Stromal cell of bone marrow (primary cell): Measurements from ENCODE around the gene DDX1.
"Not testable (repeated sequence)": the region's sequence is repeated elsewhere in the genome, so short reads cannot be mapped to it uniquely, and the experiment has no call there.

Experiments used
- DNase-seq: peaks from one replicate; pipeline ENCODE4 v3.0.0-alpha.2; 2012; ENCODE audit warnings: low read depth

DDX1 gene

DNA sequence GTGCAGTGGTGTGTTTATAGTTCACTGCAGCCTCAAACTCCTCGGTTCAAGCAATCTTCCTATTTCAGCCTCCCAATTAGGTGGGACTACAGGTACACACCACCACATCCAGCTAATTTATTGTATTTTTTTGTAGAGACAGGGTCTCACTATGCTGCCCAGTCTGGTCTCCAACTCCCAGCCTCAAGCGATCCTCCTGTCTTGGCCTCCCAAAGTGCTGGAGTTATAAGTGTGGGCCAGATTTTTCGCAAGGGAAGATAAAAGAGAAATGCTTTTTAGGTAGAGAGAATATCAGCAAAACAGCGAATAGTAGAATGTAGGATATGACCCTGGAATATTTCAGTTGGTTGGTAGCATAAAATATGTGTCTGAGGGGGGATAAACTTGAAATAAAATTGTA is 4.3 kb downstream of the DDX1 start:
- no peak for DNase-seq

GRCh38 chr2:15596350-15596749 is 4.7 kb downstream of the DDX1 start:
- DNase-seq, result no peak

DNA sequence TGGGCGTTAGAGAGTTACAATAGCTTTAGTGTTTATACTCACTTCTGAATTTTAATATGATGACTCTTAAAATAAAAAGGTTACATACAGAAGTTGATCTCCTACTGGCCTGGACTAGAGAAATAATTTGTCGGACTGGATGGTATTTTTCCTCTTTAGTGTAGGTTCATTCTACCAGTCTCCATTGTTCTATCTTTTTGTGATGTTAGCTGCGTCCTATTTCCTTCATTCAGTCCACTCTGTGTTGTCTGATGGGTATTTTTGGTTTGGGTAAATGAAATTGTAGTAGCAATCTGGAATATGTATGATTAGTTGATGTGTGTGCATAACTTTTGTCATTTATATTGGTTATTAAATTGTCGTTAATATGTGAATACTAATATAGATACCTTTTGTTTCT is 5.3 kb downstream of the DDX1 start:
- DNase-seq, result no peak

DNA sequence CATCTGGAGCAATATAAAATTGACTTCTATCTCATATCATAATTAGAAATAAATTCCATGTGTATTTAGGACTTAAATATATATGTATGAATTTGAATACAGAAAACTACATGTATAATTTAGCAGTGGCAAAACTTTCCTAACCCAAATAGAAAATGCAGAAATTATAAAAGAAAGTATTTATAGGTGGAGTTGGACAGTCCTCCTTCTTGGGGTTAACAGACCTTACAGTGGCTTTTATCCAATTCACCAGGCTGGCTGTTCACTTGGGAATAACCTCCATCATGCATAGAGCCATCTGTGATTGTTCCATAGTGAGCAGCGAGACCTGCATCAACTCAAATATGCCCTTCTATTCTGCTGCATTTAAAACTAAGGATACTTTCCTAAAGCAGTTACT is 8.3 kb downstream of the DDX1 start:
- DNase-seq, result no peak

GRCh38 chr2:15601681-15602080 is 10.0 kb downstream of the DDX1 start:
- DNase-seq, result no peak

DNA sequence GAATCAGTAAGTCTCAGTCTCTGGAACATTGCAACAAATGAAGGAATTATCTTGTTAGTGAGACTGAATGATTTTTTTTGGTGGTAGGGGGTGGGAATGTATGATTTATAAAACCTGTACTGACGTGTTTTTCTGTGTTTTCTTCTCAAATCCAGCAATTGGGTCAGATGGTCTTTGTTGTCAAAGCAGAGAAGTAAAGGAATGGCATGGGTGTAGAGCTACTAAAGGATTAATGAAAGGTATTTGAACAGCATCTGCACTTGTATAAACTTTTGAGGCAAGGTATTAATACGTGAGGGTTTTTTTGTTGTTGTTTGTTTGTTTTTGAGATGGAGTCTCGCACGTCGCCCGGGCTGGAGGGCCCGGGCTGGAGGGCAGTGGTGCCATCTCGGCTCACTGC is 10.7 kb downstream of the DDX1 start:
- no peak for DNase-seq

DNA sequence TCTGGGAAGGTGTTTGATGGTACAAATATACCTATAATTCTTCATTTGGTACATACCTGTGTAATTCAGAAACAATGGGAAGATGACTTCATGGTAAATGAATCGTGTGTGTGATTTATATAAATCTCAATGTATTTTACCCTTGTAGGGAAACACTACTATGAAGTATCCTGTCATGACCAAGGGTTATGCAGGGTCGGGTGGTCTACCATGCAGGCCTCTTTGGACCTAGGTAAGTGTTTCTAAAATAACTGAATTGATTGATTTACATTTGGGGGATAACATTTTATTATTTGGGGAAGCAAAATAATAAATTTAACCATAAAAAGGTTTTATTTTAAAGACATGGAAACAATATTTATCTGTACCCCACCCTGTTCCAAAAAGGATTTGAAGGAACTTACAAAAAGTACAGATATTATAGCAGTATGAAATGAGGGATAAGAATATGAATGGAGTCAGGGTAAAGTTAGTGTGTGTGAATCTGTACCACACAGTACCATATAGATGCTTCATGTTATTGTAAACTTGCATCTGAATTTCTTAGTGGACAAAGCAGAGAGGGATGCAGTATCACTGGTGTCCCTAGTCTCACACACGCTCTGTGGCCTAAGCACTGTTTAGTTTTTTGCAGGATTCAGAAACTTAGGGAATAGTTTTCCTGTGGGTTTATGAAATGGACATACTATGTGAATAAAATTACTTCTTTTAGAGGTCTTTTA is 11.5 kb downstream of the DDX1 start:
- DNase-seq, result no peak

DNA sequence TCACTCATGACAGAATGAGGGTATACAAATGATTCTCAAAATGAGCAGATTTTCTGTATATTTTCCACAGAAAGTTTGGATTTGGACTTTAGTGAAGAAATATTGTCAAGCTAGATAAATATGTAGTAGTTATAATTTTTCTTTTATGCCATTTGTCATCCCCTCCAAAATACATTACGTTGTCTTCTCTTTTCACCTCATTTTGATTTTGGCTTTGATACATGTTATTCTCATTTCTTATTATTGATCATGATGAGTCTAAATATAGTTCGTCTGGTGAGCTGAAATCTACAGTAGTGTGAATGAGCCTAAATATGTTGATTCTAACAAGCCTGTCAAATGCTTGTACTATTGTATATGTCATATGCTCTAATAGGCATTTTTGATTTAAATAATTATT is 12.3 kb downstream of the DDX1 start:
- no peak for DNase-seq

DNA sequence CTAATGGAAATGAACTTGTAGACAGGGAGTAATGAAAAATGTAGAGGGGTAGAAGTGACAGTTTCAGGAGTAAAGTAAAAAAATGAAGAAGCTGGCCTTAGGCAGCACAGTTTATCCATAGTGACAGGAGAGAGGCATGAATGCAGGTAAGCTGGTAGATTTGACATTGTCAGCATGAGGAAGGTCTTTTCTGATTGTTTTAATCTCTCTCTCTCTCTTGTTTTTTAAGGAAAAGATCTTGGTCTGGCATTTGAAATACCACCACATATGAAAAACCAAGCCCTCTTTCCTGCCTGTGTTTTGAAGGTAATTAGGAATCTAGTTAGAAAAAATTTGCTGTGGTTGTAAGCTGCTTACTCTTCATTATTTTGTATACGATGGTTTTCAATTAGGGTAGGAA is 14.1 kb downstream of the DDX1 start:
- DNase-seq, result no peak

DNA sequence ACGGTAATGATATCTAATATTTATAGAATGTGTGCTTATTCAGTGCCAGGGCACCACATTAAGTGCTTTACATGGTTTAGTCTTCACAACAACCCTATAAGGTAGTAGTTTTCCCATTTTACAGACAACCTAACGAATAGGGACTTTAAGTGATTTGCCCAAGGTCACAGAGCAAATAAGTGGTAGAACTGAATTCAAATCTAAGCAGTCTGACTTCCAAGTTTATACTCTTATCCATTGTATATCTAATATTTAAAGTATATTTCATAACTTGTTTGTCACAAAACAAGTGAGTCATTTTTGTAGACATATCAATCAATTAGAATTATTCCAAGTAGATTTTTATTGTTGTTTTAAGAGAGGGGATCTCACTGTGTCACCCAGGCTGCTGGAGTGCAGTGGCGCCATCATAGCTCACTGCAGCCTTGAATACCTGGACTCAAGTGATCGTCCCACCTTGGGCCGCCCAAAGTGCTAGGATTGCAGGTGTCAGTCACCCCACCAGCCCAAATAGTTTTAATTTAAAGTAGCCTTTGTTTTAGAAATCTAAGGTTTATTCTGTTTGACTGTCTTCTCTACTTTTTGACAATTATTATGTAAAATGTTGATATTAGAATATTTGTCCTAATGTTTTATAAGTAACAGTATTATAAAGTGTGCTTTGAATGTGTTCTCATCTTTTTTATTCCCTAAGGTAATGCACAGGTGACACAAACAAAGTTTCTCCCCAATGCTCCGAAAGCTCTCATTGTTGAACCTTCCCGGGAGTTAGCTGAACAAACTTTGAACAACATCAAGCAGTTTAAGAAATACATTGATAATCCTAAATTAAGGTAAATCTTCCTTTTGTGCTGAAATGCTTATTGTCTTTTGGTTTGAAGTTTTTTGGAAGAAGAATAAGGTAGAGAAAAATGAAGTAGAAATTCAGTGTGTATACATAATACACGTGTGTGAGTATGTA is 15.1 kb downstream of the DDX1 start:
- DNase-seq, result no peak

- DNase-seq, result no peak
These were observed 16.2 kb downstream of the DDX1 start for GRCh38 chr2:15607709-15608391.

DNA sequence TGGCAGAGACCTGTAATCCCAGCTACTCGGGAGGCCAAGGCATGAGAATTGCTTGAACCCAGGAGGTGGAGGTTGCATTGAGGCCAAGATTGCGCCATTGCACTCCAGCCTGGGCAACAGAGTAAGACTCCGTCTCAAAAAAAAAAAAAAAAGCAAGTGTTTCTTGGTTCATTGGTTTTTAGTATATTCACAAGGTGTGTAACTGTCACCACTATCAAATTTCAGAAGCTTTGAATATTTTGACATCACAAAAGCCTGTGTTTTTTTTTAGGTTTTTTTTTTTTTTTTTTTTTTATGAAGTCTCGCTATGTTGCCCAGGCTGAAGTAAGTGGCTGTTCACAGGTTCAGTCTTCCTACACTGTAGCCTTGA is 16.7 kb downstream of the DDX1 start:
- DNase-seq, result no peak

GRCh38 chr2:15609341-15610042 is 17.8 kb downstream of the DDX1 start:
- DNase-seq, result no peak

DNA sequence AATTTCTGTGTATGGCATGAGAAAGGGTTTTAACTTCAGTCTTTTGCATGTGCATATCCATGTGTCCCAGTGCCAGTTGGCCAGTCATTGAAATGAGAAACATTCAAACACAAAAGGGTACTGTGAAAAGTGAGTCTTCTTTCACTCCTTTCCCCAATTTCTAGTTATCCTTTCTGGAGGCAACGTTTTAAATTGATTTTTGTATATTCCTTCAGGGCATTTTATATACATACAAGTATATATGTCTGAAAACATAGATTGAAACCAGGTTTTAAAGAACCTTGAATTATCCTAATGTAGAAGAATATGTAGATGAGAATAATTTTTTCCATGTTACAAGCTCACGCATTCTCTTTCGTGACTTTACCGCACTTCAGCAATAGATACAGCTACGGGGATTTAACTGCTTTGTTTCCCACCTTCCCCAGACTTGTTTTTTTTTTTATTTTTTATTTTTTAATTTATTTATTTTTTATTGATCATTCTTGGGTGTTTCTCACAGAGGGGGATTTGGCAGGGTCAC is 18.8 kb downstream of the DDX1 start:
- no peak for DNase-seq

- not testable (repeated sequence) for DNase-seq
These were observed 20.4 kb downstream of the DDX1 start for GRCh38 chr2:15612101-15612500.

- no peak for DNase-seq
These were observed 22.2 kb downstream of the DDX1 start for GRCh38 chr2:15613736-15614429.

DNA sequence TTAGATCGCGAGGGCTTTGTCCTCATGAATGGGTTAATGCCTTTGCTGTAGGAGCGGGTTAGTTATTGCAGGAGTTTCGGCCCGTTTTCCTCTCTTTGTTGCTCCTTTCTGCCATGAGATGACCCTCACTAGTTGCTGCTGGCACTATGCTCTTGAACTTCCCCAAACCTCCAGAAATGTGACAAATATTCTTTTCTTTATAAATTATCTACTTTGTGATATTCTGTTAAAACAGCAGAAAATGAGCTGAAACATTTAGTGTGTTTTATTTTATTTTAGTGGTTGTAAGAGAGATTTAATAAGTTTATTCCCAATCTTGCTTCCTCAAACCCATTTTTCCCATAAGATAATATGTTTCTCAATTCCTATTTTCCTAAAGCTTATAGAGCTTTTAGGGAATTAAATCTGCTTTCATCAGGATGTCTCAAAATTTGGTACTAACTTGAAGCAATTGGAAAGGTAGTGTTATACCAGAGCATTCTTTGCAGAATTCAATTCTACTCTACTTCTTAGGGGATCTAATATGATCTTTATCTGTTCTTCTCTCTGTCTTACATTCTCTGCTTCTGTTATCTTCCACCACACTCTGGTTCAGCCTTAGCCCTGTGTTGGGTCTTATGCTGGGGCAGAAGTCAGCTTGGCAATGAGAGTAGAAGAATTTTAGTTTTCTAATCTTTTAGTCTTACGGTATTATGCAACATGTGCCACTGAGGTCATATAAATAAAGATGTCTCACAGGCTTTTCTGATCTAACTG is 23.1 kb downstream of the DDX1 start:
- no peak for DNase-seq

GRCh38 chr2:15615301-15615920 is 23.7 kb downstream of the DDX1 start:
- no peak for DNase-seq

DNA sequence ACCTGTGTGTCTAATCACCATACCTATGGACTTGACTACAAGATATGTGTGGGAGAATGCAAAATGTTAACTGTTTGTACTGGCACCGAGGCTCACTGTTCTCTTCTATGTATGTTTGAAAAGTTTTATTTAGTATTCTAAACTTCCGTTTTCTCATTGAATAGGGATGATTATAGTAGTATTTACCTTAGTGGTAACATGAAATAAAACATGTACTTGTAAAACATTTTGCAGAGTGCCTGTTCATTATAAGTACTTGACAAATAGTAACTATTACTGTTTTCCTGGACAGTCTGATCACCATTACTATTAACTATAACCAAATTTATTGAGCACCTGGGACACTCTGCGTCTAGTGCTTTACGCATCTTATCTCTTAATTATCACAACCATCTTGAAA is 24.8 kb downstream of the DDX1 start:
- no peak for DNase-seq
